ENCODE measurements around the gene SH3BP4. TPM values are rescaled to one million over a fixed set of nuclear protein-coding genes. Genes with fewer than 3 reads are reported as not detected.

SH3BP4 gene
- total and polyA plus RNA-seq, 2 of the 8 experiments (the other 6 are each of a cell fraction or from before 2014, with no cell fraction given): 28.3 to 35.4 TPM

- Histone ChIP-seq H3K9me3 (ENCODE audit: insufficient read depth in 2 of 2, low read depth in 1 of 2, low read length in 1 of 2) (no peaks in the 10 kb centered on the region), H3K27ac (ENCODE audit: low read depth, low read length) (no peak overlapping the region), H3K23ac (ENCODE audit: insufficient read length) (no peak overlapping the region), H3K56ac (replicated peaks; ENCODE audit: insufficient read length, low read depth, low read length) (no peak overlapping the region), H4K91ac (replicated peaks; ENCODE audit: insufficient read length, low read length) (no peak overlapping the region), H3K36me3 (ENCODE audit: control insufficient read depth in 2 of 4, insufficient read depth in 4 of 4, low read length in 3 of 4) (peaks cover 0 to 16% (median 7%) of the 10 kb centered on the region in 4 experiments; a peak in 5 of 8 replicates), H3K4ac (replicated peaks; ENCODE audit: insufficient read length, low read depth, low read length) (no peak overlapping the region), H3K23me2 (ENCODE audit: low read depth, low read length) (no peaks in the 10 kb centered on the region; the same call in 1 of the 2 replicates), H3K79me1 (ENCODE audit: low read depth, low read length) (no peaks in the 10 kb centered on the region), H4K8ac (ENCODE audit: extremely low read depth, insufficient read depth, low read length) (no peak overlapping the region), H3K27me3 (replicated peaks in 1 of 4; ENCODE audit: control insufficient read depth in 3 of 4, extremely low read depth in 1 of 4, insufficient read depth in 3 of 4, low read length in 3 of 4) (no peaks in the 10 kb centered on the region), H2BK15ac (ENCODE audit: low read length) (no peak overlapping the region), H2BK5ac (ENCODE audit: low read depth, low read length) (no peak overlapping the region), H3K14ac (ENCODE audit: insufficient read length) (no peak overlapping the region), H2AFZ (ENCODE audit: low read length) (no peak overlapping the region), H4K5ac (ENCODE audit: insufficient read length, low read depth, low read length) (no peak overlapping the region), H4K20me1 (replicated peaks in 1 of 2; ENCODE audit: control insufficient read depth in 1 of 2, insufficient read depth in 2 of 2, low read length in 2 of 2) (no peaks in the 10 kb centered on the region), H2BK120ac (replicated peaks; ENCODE audit: low read depth, low read length) (no peak overlapping the region), H2BK12ac (ENCODE audit: low read depth, low read length) (no peak overlapping the region), H2BK20ac (ENCODE audit: low read length) (no peak overlapping the region), H3K79me2 (ENCODE audit: control insufficient read depth in 1 of 2, insufficient read depth in 2 of 2, low read length in 2 of 2) (no peaks in the 10 kb centered on the region), H3K4me1 (replicated peaks in 1 of 4; ENCODE audit: control insufficient read depth in 3 of 4, insufficient read depth in 4 of 4, low read length in 3 of 4) (no peaks in the 10 kb centered on the region; a peak in 1 of 7 replicates), H3K9ac (replicated peaks in 1 of 4; ENCODE audit: extremely low read depth in 1 of 4, low read depth in 3 of 4, low read length in 3 of 4) (no peak overlapping the region), H3K4me3 (ENCODE audit: extremely low read depth in 1 of 4, insufficient read depth in 2 of 4, low read depth in 3 of 4, low read length in 4 of 4) (no peak overlapping the region), H3K4me2 (ENCODE audit: insufficient read depth in 1 of 2, low read depth in 2 of 2, low read length in 2 of 2) (no peak overlapping the region), H2AK5ac (ENCODE audit: low read depth, low read length) (no peak overlapping the region), H3K18ac (ENCODE audit: extremely low read depth, low read length) (no peak overlapping the region)
- FAIRE-seq: no peak
- CTCF ChIA-PET (ENCODE audit: partially characterized antibody): interaction anchor here (0.7 to 1.7 kb wide), 8 partner anchors 9 to 241 kb away, joined by 3 to 4 read pairs (median 3); no protein-coding TSS in a partner anchor
- WGBS, 2 experiments (ENCODE audit: extremely low coverage in 1 of 2, insufficient coverage in 1 of 2, insufficient read length in 1 of 2, insufficient replicate concordance in 2 of 2, low coverage in 1 of 2, low lambda C conversion rate in 2 of 2, missing lambda C conversion rate in 1 of 2): 81% methylated on average over 1 of the region's 1 CpG; no CpG with 5 or more reads in 1 of the 2 experiments
- no peak for DNase-seq (ENCODE audit: low read depth in 1 of 2, low spot score in 2 of 2)
- POLR2A ChIA-PET (ENCODE audit: partially characterized antibody): no interaction called here
- TF ChIP-seq CBX8 (IDR thresholded peaks at IDR 0.05; ENCODE audit: borderline replicate concordance, low read depth, low read length) (no peak), POLR2AphosphoS5 (IDR thresholded peaks at IDR 0.05; ENCODE audit: low read depth, low read length) (no peak), KDM1A (IDR thresholded peaks at IDR 0.05; ENCODE audit: borderline replicate concordance, low read length) (no peak), TAF7 (optimal IDR thresholded peaks at IDR 0.05; ENCODE audit: borderline replicate concordance, low read depth, low read length) (no peak), SIRT6 (IDR thresholded peaks at IDR 0.05; ENCODE audit: low read length) (no peak), TEAD4 (IDR thresholded peaks at IDR 0.05; ENCODE audit: low read depth, low read length) (no peak), TCF12 (IDR thresholded peaks at IDR 0.05; ENCODE audit: low read depth, low read length) (no peak), ATF3 (IDR thresholded peaks at IDR 0.05; ENCODE audit: insufficient read depth, low read depth, low read length) (no peak), CHD1 (IDR thresholded peaks at IDR 0.05; ENCODE audit: low read depth, low read length) (no peak), KDM5A (IDR thresholded peaks at IDR 0.05; ENCODE audit: low read length) (no peak), BRCA1 (IDR thresholded peaks at IDR 0.05; ENCODE audit: low read depth, low read length) (no peak), MAX (IDR thresholded peaks at IDR 0.05) (no peak), CHD2 (IDR thresholded peaks at IDR 0.05; ENCODE audit: low read length) (no peak), RNF2 (IDR thresholded peaks at IDR 0.05; ENCODE audit: borderline replicate concordance, low read depth, low read length, missing control alignments, poor library complexity, severe bottlenecking) (no peak), CEBPB (IDR thresholded peaks at IDR 0.05; ENCODE audit: low read depth, low read length) (no peak)
Measured at GRCh38 chr2:235059161-235059560, 107.3 kb downstream of the SH3BP4 start.
